Hematopoietic multipotent progenitor cell treated with erythropoietin and hydrocortisone succinate and interleukin-3 and kit ligand, for 15 days (in vitro differentiated cells): ENCODE data around the gene C12orf60.

Experiments
- DNase-seq: peaks from one replicate; pipeline ENCODE4 v3.0.0-alpha.2; 2015; ENCODE audit warnings: low spot score

C12orf60 gene

GRCh38 chr12:14777271-14777670, 26.2 kb upstream of the C12orf60 start:
- no peak for DNase-seq

- DNase-seq: no peak
Measured at GRCh38 chr12:14779834-14780233, 23.6 kb upstream of the C12orf60 start.

- DNase-seq: no peak
Measured at GRCh38 chr12:14780859-14781258, 22.6 kb upstream of the C12orf60 start.

- DNase-seq: no peak
Measured at GRCh38 chr12:14781563-14781962, 21.9 kb upstream of the C12orf60 start.

- no peak for DNase-seq
Measured at GRCh38 chr12:14782756-14783155, 20.7 kb upstream of the C12orf60 start.

GRCh38 chr12:14784471-14784870, 19.0 kb upstream of the C12orf60 start:
- DNase-seq: no peak

- DNase-seq: no peak
Measured at GRCh38 chr12:14785568-14785967, 17.9 kb upstream of the C12orf60 start.

GRCh38 chr12:14795028-14795448, 8.4 kb upstream of the C12orf60 start:
- no peak for DNase-seq

- no peak for DNase-seq
Measured at GRCh38 chr12:14802247-14802646, 1.2 kb upstream of the C12orf60 start.

- DNase-seq: no peak
Measured at GRCh38 chr12:14802721-14803010, 804 bp upstream of the C12orf60 start.

- DNase-seq: no peak
Measured at GRCh38 chr12:14803830-14804160, 325 bp downstream of the C12orf60 start.

GRCh38 chr12:14810167-14810952, 6.9 kb downstream of the C12orf60 start:
- DNase-seq: no peak

- peak; percentile 59 for DNase-seq
Measured at GRCh38 chr12:14810953-14811483, 7.5 kb downstream of the C12orf60 start.

- no peak for DNase-seq
Measured at GRCh38 chr12:14811486-14811885, 8.0 kb downstream of the C12orf60 start.

- no peak for DNase-seq
Measured at GRCh38 chr12:14814014-14814413, 10.5 kb downstream of the C12orf60 start, which contains the start of gene SMCO3. TSS of gene SMCO3 (minus strand) at chr12:14814182. CDS start at chr12:14806680, 7,502 bp downstream.

- no peak for DNase-seq
Measured at GRCh38 chr12:14824012-14824634, 20.7 kb downstream of the C12orf60 start.

- no peak for DNase-seq
Measured at GRCh38 chr12:14825256-14825655, 21.8 kb downstream of the C12orf60 start.

- no peak for DNase-seq
Measured at GRCh38 chr12:14826491-14826890, 23.0 kb downstream of the C12orf60 start.

- DNase-seq: no peak
Measured at GRCh38 chr12:14827043-14827442, 23.6 kb downstream of the C12orf60 start.

- no peak for DNase-seq
Measured at GRCh38 chr12:14828892-14829291, 25.4 kb downstream of the C12orf60 start.

GRCh38 chr12:14833336-14833735, 29.9 kb downstream of the C12orf60 start:
- DNase-seq: no peak

- DNase-seq: peak; percentile 45
Measured at GRCh38 chr12:14833952-14834351, 30.5 kb downstream of the C12orf60 start.

GRCh38 chr12:14834509-14834908, 31.0 kb downstream of the C12orf60 start:
- DNase-seq: no peak
